NCI-H2029 treated with DMSO at 0.1 percent for 48 hours (cell line): ENCODE measurements around the gene FGFBP3.
"Not testable (repeated sequence)": the region's sequence is repeated elsewhere in the genome, so short reads cannot be mapped to it uniquely, and the experiment has no call there.

Experiments
- DNase-seq: peaks from one replicate; lab custom pipeline; 2025; lab: John Stamatoyannopoulos, UW

Gene FGFBP3

DNA sequence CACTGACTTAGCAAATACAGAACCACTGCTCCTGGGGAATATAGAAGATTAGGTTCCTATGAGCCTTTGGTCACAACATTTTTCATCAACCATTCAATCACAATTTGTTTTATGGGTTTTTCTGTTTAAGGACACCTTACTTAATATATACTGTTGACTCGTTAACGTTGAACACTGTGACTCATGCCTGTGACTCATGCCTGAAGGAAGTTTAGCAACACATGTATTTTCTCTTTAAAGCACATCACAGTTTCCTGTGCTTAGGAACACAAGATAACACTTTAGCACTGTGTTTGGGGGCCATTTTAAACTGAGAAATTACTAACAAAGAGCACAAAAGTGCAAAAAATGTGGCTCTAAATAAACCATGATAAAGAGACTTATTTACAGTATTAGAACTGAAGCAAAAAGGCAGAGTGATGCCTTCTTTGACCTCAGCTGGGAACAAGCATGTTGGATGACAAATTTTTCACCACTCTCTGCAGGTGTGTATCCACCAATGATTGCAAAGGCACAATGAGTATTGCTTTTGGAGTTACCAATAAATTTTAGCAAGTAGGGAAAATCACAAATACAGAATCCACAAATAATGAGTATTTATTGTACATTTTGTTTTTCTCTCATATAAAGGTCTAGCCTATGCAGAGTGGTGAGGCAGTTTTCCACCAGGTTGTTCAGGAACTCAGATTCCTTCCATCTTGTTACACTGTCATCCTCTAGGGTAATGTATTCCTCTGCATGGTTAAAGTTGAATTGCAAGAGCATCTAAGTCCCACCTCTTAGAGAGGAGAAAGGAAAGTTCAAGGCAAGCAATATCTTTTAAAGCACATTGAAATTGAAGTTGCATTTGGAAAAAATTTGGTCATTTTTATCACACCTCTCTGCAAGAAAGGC lies 7.3 kb downstream of the FGFBP3 start:
- DNase-seq: no peak

DNA sequence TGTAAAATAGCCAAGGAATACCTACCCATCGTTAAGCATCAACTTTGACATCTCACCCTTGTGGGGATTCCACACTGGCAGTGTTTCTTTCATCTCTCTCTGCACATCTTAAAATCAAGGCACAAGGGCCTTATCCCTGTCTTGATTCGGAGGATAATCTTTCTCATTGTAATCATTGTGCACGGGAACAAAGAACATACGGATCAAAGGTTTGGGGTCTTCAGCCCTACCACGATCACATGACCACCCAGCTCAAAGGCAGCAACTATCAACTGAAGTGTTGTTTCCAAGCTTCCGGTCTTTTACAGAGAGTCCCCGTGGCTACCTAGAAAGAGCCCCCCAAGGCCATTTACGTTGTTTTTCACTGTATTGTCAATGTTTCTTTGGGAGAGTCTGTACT lies 11.9 kb downstream of the FGFBP3 start:
- no peak for DNase-seq

DNA sequence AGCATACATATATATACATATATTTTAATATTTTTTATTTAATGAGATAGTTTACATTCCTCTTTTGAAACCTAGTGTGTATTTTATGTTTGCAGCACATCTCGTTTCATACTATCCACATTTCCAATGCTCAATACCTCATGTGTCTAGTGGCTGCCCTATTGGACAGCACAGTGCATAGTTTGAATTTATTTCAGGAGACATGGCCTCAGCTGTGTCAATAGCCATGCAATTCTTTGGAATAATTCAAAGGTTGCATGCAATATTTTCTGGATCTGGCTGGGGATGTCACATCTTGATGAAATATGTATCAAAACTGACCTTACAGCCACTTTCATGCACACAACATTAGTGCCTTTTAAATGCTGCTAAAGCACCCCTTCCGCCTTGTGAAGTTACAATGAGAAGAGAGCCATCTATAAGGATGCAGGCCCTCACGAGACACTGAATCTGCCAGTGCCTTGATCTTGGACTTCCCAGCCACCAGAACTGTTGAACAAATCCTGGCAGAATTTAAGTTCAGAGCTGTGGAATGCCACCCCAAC lies 13.0 kb downstream of the FGFBP3 start:
- no peak for DNase-seq

DNA sequence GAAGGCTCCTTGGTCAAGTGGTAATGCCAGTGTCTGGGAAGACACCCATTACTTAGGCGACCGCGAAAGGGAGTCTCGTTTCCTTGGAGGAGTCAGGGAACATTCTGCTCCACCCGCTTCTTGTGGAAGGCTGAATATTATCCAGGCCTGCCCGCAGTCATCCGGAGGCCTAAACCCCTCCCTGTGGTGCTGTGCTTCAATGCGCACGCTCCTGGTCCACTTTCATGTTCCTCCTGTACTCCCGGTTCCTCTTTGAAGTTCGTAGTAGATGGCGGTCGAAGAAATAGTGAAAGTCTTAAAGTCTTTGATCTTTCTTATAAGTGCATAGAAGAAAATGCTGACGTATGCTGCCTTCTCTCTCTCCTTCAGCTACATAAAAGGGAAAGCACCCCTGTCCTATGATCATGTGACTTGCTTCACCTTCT lies 15.0 kb downstream of the FGFBP3 start:
- DNase-seq: not testable (repeated sequence)

DNA sequence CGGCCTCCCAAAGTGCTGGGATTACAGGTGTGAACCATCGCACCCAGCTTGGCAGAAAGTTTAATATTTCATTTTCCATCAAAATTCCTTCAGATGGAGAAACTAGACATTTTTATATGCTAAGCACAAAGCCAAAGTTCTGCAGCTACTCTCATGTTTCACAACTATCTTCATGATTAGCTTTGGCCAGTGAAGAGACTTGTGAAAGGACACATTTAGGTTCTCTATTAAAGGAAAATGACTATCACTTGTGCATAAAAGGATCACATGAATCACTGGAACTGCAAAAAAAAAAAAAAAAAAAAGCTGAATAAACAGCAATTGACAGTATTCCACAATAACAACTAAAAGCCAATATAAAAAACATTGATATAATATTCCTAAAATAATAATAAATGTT lies 16.2 kb downstream of the FGFBP3 start:
- no peak for DNase-seq

DNA sequence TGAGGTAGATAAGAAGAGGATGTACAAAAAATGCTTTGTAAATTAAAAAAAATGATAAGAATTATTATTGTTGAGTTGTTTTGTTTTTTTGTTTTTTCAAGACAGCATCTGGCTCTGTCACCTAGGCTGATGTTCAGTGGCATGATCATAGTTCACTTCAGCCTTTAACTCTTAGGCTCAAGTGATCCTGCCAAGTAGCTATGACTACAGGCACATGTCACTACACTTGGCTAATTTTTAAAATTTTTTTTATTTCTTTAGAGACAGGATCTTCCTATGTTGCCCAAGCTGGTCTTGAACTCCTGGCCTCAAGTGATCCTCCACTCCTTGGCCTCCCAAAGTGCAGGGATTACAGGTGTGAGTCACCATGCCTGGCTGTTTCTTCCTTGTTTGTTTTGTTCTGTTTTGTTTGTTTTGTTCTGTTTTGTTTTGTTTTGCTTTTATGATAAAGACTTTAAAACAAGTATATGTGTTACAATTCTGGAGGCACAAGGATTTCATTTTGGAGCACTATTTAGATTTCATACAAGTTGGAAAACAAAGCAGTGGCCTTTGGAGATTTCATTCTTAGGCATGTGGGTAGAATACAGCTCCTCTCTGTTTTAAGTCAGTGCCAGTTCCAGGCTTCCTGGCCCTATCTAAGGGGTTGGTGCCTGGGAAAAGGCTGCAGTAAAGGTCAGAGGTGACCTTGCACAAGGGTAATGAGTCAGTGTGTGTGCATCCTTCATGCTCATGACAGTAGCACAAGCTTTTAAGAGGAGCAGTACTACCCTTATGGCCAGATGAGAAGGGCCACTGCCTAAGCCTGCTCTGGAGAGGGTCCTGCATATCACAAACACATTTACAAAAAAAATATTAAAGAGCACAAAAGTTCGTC lies 17.9 kb downstream of the FGFBP3 start:
- DNase-seq: no peak

DNA sequence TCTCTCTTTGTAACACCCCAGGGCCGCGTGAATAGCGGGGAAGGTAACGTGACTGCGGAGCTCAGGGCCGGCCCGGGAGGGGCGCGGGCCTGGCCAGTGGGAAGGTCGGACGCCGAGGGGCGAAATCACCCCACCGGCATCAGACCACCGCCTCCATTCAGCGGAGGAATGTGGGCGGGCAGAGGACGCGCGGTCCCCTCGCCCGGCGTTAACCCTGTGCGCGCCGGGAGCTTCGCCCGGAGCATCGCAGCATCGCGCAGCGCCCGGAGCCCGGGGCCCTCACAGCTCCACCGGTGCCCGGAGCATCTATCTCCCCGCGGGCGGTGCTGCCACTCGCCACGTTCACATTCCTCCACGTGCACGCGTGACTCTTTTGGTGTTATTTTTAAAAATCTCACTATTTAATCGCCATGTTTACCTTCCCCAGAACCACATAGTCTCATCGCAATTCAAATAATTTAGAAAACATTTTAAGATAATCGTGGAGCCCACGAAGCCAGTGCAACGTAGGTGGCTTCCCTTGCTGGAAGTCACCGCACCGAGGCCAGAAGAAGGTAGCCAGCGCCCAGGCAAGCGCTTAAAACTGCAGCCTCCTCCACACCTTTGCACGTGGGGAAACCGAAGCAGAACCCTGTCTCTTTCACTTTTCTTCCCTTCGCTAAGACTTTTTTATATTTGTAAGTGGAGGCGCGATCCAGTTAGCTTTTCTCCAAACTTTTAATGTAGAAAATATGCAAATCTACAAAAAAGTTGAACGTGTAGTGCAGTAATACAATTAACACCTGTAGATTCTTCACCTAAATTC lies 21.8 kb downstream of the FGFBP3 start:
- no peak for DNase-seq

DNA sequence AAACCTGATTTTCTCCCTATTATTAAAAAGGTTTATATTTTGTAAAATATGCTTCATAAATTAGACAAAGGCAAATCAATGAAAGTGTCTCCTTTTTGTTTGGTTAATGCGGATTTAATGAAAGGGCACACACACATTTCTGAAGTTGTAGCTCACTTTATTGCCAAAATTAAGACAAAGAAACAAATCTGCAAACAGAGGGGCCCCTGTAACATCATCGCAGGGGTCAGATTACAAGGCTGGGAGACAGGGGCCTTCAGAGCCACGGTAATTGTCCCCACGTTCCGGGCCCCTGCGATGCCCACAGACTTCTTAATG lies 22.4 kb downstream of the FGFBP3 start:
- no peak for DNase-seq

DNA sequence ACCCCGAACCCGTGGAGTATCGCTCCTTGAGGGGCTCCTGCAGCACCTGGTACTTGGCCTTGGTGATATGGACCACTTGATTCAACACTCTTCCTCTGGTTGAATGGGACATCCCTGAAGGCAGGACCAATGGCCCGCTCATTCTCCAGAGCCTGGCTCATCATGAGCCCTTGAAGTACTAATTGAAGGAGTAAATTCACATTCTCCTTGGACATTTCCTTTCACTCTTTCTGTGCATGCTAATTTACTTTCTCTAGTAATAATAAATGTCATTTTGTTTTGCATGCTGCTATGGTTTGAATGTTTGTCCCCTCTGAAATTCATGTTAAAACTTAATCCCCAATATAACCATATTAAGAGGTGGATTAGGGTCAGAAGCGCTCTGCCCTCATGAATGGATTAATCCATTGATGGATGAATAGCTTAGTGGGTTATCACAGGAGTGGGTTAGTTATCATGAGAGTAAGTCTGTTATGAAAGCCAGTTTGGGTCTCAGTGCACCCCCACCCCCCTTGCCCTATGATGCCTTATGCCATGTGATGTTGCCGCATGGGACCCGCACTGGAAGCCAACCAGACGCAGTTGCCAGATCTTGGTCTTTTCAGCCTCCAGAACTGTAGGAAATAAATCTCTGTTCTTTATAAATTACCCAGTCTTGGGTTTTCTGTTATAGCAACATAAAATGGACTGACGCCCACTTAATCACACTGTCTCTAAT lies 23.8 kb downstream of the FGFBP3 start:
- no peak for DNase-seq

DNA sequence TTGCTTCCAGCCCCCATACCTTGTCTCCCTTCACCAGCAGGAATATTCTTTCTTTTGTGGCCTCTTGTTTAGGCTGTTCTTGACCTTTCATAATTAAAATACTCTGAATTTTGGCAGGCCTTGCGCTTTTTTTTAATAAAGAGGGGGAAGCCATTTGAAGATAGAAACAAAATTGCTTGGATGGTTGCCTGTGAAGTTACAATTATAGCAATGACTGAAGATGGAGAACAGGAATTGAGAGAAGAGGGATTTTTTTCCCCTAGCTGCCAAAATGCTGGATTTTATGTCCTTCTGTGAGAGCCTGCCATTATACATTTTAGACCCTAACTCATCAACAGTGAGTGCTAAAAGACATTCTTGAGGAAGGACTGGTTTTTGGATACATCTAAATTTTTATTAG lies 24.8 kb downstream of the FGFBP3 start:
- no peak for DNase-seq

DNA sequence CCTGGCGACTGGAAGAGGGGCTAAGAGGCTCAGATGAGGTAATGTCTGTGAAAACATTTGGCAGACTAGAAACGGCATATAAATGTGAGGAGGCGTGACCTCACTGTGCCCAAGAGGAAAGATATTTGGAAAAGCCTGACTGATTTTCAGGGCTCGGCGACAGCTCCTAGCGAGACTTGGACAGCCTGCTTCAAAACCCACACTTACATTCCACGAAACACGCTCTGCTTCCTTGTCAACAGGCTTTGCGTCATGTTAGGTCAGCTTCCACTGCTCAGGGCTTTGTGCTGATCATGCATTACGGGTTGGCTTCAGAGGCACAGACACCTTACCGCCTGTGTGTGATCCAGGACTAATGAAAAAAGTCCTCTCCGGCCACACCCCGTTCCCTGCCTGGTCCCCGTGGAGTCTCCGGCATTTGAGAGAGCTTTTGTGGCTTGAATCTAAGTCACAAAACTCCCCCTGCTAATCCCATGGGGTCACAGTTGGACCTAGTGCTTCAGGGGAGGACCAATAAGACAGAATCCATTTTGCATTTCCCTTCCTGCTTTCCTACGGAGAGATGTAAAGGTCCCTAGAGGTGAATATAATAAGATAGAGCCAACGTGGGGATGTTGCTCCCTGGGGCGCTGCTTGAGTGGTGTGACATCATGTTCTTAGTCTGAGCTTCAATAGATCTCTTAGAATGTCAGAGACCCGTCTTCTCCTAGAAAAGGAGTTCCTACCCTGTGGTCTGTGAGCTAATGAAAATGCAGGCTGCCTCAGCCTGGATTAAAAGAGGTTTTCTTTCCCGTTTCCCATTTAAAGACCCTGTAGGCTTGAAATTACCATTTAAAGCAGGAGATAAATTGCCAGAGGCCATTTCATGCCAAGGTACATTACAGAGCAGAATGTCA lies 25.5 kb downstream of the FGFBP3 start:
- no peak for DNase-seq

DNA sequence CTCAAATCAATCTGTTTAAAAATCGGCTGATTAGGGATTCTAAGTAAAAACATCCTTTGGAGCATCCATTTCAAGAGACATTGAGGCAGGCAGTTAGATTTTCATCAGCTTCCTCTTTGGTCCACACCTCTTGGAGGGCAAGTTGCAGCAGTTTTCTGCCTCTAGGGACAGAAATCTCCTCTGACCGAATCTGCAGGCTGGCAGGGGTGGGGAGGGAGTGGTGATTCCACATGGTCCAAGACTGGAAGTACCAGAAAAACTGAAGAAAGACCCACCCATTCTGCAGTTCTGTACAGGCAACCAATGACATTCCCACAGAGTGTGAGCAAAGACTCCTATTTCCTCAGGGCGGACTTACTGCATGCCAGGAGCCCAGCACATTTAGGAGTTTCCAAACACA lies 29.0 kb downstream of the FGFBP3 start:
- no peak for DNase-seq

DNA sequence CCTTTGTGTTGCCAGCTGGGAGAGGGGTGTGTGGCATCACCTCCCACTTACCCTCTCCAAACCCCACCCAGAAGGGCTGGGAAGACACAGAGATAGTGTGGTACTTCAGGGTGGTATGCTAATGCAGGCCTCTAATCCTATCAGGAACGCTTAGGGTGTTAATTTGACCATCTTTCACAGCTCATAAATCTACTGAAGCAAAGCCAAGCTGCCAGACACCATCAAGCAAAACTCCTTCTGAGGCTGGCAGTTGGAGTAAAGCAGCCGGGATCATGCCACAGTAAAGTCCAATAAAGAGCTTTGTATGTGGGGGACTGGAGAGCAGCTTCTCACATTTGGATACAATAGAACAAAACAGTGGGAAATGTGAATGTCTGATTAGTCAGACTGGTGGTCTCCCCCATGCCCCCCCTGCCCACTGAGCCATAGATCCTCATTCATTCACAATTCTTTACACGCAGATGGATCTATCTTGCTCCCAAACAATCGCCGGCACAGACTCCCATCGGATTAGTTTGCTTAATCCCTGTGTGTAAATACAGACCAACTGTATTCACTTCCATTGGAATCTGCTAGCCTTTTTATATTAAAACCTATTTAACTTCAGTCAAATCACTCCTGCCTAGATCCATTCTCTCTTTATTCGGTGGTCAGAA lies 29.6 kb downstream of the FGFBP3 start:
- DNase-seq: no peak

DNA sequence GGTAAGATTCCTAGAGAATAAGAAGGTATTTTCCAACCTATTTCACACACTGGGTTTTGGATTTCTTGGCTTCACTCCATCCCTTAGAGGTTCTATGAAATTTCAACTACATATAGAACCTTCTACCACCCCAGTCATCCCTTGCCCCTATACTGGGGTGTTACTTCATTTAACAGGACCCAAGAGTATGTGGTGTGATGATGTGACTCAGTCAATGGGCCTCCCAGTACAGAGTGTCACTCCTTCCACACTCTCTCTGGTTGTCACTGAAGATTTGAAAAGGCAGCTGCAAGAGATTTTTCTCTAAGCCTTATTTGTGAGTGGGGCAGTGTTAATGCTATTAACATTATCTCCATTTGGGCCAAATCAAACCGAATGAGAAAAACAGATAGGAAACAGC lies 33.5 kb downstream of the FGFBP3 start:
- no peak for DNase-seq

DNA sequence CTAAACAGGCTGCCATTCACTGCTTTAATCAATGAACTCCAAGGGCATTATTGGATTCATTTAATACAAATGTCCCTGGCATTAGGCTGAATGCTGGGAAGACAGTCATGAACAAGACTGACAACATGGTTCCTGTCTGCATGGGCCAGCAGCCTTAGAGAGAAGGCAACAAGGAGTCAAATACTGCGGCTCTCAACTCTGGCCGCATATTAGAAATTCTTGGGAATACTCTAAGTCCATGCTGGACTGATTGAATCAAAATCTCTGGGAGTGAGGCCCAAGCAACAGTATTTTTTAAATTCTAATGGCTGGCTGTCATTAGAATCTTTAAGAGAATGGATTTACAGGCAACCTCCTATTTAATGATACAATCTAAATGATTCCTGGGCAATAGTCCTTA lies 34.1 kb downstream of the FGFBP3 start:
- no peak for DNase-seq

DNA sequence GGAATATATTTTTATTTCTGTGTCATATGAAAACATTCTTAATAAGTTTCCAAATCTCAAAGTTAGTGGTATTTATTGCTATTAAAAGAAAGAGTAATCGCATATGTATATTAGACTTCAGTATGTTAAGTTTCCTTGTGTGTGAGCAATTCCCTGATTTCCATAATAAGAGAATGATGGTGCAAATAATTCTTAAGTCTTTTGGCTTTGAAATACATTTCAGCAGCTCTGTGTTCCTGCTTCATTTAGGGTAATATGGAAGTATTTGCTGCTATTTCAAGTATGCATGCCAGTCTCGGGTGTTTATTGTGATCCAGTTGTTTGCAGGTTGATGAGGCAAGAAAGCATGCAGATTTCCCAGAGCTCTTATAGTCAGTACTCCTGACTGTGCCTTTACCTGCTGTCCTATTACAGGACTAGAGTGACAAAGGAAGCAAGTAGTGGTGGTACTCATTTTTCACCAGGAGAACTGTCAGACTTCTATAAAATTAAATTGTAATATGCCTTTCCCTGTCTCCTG lies 43.7 kb downstream of the FGFBP3 start:
- no peak for DNase-seq

DNA sequence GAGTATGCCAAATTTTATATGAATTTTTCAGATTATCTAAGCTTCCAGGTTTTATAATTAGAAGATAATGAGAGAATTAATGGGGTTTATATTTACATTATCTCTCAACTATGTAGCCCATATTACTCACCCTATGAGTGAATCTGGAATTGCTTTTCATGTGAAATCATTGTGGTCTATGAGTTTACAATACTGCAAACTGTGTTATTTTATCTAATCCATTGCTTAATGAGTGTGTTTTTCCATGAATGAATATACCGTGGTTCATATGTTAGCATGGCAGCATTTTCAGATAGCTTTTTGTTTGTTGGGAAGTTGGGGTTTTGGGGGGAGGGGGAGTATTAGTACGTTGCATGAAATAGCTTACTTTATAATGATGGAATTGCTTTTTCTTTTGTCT lies 44.5 kb downstream of the FGFBP3 start:
- no peak for DNase-seq

DNA sequence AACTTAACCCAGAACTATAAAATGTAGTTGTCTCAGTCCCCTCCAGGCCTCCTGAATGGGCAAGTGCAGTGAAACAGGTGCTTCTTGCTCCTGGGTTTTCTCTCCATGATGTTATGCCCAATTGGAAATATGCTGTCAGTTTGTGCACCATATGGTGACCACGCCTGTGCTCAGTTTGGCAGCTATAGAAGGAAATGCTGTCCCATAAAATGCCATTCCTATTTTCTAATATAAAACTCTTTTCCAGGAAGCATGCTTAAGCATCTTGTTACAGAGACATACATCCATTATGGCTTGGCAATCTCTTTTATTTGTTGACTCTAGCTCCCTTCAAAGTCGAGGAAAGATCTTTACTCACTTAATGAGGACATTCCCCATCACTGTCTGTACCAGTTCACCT lies 45.2 kb downstream of the FGFBP3 start:
- no peak for DNase-seq

DNA sequence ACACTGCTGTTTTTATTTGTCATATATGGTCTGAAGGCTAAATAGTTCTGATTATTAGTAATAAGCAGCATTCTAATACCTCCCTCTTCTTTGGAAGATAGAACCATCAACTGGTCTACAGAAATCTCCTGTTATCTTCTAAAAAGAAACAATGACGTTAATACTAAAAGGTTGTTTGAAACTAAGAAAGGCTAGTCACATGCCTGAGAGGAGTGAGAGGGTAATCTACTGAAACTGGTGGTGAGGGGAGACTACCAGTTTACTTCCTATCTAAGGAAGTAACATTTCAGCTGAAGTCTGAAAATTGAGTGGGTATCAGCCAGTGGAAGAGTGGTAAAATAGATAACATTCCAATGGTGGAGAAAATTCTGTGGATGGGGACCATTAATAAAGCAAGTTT lies 48.4 kb downstream of the FGFBP3 start:
- DNase-seq: no peak

DNA sequence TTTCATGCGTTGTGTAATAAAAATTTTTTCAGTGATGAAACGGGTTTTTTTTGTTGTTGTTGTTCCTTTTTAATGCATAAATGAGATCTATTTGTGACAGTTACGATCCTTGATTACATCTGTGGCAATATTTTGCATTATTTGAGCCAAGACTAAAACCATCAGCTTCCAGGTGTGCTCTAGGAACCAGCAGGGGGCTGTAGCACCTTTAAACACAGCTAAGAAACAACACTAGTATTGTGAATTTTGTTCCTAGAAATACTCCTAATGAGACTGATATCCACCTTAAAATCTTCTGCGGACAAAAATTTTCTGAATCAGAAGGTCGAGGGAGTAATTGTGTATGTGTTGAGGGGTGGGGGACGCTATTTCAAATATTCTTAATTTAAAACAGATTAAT lies 52.6 kb downstream of the FGFBP3 start:
- no peak for DNase-seq
